CD4-positive, alpha-beta T cell treated with Interleukin-10 for 1 hour (primary cell): ENCODE measurements around the gene PTGFR.

Experiments
- DNase-seq: peaks from one replicate; pipeline ENCODE4 v3.0.0-alpha.2; 2020

Gene PTGFR, protein sequence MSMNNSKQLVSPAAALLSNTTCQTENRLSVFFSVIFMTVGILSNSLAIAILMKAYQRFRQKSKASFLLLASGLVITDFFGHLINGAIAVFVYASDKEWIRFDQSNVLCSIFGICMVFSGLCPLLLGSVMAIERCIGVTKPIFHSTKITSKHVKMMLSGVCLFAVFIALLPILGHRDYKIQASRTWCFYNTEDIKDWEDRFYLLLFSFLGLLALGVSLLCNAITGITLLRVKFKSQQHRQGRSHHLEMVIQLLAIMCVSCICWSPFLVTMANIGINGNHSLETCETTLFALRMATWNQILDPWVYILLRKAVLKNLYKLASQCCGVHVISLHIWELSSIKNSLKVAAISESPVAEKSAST

DNA sequence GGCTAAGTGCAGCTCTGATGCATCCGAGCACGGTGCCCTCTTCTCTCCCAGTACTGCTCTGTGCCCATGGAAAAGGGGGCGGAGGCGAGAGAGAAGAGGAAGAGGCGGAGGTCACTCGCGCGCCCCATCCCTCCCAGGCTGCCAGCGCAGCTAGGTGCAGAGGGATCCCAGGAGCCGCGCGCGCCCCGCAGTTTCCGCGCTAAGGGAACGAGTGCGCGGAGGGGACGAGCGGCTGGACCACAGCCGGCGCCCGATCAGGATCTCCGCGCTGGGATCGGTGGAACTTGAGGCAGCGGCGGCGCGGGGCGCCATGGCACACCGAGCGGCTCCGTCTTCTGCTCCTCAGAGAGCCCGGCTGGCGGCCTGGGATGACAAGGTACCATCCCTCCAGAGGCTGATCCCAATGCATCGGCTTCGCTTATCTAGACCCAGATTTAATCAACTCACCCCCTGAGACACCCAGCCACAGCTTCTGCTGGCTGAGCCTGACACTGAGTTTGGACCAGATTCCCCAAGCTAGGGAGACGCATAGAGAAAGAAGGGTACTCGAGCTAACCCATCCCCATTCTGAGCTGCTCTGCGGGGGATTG is at the start of gene PTGFR:
Gene PTGFR, plus strand, starts transcription at position 114 of the 590 bp plus-strand sequence. CDS start 1,770 bp downstream, outside the sequence.
- no peak for DNase-seq

DNA sequence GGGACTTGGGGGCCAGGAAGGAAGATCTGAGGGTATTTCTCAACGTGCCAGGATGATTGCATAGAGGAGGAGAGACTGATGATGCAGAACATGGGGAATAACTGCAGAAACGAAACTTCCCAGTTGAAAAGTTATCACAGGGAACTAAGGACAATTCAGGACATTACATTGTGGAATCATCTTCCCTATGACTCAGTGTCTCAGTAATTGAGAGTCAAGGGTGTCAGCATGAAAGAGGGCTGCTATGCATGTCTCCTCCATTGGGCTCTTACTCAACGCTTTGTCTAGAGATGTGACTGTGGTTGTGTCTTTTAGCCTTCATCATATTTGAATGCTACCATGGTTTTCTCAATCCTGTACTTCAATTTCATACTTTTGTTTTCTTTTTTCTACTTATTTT is 48.9 kb upstream of the PTGFR start:
- DNase-seq = no peak

DNA sequence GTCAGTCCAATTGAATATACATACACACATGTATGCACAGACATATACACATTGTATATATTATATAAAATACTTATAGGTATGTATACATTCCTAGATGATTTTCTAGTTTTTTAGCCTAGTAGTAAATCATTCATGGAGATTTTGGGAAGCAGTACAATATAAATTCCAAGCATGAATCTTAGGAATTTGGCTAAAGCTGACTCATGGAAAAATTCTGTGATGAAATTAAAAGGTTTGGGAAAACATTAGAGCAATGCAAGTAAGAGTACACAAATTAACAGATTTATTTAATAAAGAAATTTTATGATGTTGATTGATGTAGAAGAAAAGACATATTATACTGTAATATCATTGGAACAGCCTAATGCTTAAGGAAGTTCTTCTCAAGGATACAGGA is 43.7 kb upstream of the PTGFR start:
- DNase-seq = no peak

DNA sequence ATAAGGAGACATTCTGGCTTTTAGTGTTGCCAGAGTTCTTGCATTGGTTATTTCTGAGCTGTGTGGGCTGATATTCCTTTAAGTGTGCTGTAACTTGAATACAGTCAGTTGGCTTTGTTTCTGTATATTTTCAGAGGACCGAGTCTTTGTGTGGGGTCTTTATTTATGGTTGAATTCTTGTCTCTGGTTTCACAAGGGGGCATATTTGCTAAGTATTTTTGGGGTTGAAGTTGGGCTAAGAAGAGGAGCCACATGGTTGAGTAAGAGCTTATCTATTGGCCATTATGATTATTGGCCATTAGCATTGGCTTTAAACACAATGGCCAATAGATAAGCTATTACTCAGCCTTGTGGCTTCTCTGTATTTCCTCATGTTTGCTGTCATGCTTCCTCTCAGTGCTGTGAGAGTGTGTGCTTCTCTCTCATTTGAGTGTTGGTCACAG is 26.3 kb upstream of the PTGFR start:
- no peak for DNase-seq

DNA sequence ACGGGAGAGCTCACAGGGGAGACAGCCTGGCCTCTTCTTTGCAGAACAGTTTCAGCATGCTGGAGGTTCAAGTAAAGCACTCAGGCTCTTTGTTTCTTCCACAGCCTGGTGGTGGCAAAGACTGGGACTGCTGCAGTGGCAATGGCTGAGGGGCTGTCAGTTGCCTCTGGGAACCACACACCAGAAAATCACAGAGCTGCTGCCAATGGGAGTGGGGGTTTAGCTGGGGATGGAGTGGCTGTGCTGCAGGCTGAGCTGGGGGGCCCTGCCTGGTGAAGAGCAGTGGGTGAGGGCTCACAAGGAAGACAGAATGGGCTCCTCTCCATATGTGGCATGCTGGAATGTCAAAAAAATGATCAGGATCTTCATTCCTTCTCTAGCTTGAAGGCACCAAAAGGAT is 25.6 kb upstream of the PTGFR start:
- DNase-seq = no peak

DNA sequence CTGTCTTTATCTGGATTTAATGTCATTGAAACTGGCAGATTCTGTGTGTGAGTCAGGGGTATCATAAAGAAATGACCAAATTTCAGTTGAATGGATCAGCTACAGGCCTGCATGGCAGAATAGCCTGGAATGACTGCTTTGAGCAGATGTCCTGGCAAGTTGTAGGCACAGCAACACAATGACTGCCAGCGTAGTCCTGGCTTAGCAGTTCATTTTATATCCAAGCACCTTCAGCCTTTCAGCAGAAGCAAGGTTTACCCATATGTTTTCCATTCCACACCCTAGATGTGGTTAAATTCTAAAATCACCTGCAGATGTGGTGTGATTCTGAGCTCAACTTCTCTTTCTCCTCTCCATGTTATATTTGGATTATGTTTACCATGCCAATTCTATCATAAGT is 22.3 kb upstream of the PTGFR start:
- no peak for DNase-seq

DNA sequence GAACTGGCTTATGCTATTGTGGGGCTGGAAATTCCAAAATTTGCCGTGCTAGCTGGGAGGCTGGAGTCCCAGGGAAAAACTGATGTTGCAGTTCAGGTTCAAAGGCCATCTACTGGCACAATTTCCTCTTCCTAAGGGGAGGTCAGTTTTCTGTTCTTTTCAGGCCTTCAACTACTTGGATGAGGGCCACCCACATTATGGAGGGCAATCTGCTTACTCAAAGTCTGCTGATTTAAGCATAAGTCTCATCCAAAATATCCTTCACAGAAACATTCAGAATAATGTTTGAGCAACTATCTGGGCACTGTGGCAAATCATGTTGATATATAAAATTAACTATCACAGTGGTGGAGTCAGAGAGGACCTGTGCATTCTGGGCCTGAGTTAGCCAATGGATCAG is 21.2 kb upstream of the PTGFR start:
- no peak for DNase-seq

DNA sequence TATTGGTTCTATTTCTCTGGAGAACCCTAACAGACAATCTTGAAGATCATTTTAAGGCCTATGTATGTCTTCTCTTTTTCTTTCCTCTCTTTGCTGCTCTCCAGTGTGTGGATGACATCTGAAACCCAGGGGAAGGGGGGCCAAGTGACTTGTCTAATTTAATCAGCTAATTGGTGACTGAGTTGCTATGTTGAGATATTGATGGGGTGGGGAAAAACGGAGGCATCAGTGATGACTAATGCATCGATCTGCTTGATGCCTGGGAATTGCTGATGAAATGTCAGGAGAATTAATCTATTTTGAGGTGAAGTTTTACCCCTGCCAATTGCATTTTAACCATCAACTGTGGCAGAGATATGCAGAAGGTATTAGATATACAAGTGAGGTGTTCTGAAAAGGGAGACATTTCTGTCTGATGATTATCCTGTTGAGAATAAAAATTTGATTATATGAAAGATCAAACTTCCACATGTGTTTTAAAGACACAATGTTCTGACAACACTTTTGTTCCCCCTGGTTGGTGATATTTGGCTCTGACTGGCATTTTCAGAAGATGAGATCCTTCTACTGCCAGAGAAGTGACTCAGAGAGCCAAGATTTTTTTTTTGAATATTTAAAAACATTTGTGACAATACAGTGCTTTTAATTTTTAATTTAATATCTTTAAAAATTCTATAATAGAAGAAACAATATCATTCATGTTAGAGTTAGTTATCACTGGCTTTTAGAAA is 18.7 kb upstream of the PTGFR start:
- no peak for DNase-seq

DNA sequence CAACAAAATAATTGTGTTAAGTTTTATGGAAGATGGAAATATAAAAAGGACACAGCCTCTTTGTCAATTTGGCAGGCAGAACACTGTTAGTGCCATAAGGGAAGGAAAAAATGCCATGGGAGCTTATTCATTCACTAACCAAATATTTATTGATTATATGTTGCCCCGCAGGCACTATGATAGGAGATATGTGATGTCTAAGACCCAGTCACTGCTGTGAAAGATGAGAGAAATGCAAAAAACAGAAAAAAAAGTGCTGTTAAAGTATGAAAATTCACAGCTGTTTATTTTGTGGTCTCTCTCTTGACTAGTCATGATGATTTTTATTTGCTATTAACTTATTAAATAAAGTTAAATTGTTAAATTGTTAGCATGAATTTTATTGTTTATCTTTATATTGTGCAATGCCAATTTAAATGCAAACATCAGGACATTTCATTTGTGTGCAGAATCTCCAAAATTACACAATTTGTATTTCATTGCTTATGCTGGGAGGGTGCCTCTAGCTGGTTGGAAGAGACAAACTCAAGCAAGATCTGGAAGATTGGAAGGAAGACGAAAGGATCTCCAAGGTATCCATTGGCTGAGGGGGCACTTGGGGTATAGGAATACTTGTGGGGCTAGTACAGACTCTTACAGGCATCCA is 17.8 kb upstream of the PTGFR start:
- DNase-seq = no peak

DNA sequence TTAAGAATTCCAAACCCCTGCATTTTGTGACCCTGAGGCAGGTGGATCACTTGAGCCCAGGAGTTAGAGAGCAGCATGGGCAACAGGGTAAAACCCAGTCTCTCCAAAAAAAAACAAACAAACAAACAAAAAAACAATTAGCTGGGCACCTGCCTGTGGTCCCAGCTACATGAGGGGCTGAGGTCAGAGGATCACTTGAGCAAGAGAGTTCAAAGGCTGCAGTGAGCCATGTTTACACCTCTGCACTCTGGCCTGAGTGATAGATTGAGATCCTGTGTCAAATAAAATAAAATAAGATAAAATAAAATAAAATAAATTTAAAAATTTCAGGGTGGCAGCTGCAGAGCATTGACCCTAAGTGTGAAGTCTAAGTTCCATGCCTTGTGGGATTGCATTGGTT is 16.7 kb upstream of the PTGFR start:
- DNase-seq = no peak

DNA sequence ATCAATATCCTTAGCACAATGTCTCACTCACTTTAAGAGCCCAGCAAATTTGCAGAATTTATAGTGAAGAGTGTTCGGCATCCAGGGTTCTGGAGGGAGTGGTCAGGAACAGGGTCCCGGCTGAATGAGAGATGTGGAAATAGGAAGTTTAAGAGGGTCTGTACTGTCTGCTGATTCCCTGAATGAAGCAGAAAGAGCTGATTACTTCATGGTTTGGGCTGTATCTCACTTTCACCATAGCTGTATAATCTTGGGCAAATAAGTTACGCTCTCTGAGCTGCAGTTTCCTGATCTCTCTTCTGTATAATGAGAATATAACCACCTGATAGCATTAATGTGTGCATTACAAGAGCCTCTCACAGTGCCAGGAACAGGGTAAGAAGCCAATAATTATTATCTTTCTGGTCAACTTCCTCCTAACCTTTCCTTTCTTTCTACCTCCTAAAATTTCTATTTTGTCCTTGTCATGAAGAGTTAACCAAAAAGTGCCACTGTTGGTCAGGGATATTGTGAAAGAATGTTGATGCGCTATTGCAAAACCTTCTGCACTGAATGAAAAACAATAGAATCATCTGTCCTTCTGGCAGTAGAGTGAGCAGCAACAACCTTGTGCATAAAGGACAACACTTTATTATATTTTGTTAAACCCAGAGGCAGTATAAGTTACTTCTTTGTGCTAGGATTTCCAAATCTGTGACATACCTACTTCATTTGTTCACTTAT is 14.7 kb upstream of the PTGFR start:
- DNase-seq = no peak

DNA sequence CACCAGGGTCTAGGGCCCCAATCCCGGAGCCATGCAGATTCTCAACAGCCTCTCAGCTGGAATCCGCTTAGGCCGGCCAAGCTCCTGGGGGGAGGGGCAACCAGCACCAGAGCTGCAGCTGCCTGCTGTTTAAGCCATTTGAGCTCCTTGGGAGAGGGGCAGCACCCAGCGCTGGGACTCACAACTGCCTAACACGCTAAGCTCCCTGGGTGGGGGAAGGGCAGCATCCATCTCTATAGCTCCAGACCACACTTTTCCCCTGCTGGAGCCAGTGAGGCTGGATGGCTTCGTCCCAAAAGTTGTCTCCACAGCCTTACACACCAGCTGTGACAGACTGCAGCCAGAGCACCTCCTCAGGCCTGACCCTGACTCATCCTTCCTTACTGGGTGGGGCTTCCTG is 6.9 kb upstream of the PTGFR start:
- no peak for DNase-seq

DNA sequence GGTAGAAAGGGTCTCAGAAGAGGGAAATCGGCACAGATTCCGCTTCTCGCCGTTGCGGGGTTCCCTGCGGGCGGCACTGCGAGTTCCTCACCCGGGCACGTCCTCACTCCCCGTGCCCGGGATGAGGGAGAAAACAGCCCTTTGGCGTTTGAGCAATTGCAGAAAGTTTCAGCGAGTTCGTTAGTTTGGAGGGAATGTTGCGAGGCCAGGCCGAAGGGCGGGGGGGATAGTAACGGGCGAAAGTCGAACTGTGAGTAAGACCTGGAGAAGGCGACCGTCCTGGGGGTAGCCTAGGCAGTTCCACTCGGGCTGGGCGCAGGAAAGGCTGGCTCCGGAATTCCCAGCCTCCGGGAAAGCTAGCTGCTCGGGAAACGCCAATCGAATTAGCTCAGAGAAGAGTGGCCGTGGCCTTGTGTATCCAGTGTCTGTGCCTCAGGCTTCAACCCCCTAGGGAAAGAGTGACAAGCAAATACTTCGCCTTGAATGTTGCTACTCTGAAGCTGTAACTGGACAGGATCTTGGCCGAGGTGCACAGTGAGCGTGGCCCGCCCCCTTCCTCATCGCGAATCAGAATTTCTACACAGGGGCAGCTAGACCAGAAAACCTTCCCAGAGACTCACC is 787 bp downstream of the PTGFR start:
- DNase-seq = no peak

DNA sequence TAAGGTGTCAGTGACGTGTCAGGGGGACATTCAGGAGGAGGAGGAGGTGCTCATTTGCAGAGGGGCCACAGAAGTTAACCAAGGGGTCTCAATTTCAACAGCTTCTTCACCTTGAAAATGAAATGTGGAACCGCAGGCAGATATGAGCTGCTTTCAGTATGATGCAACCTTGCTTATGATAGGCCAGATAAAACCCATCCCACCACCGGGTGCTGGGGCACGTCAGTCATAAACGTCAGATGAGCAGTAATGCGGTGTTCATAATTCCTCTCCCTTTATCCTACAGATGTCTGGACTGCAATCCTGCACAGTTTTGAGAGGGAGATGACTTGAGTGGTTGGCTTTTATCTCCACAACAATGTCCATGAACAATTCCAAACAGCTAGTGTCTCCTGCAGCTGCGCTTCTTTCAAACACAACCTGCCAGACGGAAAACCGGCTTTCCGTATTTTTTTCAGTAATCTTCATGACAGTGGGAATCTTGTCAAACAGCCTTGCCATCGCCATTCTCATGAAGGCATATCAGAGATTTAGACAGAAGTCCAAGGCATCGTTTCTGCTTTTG is 1.7 kb downstream of the PTGFR start:
- DNase-seq = no peak

DNA sequence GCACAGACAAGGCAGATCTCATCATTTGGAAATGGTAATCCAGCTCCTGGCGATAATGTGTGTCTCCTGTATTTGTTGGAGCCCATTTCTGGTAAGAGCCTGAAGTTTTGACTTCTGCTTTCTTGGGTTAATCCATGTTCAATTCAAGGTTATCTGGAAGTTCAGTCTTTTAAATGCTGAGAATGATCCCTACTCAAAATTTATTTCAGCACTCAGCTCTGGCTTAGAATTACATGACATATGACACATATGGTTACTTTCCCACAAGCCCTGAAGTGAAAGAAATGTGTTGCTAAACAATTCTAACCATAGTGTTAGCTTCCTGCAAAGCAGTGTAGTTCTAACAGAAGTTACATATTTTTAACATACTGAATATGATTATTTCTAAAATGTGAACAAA is 2.7 kb downstream of the PTGFR start:
- no peak for DNase-seq

DNA sequence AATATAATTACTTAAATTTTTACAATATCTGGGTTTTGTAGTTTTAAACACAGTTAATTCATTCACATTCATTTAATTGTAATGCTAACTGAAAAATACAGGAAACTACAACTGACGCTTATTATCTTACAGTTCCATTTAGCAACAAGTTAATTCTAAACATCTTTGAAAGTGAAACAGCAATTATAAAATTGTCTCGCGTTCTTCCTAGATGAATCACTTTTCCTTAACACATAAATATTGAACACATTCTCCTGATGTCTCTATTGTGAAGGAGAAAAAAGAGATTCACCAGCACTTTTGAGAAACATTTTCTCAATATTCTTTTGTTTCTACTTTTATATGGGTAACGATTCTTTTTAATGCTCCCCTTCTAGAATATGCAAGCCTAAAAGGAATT is 6.4 kb downstream of the PTGFR start:
- no peak for DNase-seq

DNA sequence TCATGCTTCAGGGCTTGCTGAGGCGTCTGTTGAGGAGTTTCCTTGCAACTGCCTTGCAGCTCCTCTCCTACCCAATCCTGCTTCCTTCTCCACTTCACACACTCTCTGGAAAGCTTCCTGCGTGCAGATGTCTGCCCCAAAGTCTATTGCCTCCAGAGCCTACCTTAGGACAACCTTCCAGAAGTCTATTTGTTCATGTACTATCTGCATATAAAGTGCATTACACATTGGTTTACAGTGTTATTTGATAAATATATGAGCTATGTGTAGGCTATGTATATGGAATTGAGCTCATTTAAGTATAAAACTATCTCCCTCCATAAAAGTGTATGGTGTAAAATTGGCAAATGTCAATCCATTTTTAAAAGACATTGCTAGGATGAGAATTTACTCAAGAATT is 9.8 kb downstream of the PTGFR start:
- DNase-seq = no peak

DNA sequence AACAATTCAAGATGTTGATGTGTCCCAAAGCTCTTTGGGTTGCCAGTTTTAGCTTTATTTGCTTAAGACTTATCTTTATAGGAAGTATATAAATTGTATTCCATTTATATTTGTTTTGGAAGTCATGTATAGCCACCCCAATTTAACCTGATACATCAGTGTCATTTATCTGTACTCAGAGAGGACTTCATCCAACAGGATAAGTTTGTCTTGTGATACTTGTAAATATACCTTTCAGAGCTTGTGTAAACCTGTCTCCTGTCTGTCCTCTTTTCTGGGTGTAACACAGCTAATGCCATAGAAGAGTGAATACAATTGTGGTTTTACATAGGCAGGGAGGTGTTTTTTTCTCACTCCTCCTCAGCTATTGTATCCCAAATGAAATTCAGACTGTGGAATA is 10.4 kb downstream of the PTGFR start:
- no peak for DNase-seq

DNA sequence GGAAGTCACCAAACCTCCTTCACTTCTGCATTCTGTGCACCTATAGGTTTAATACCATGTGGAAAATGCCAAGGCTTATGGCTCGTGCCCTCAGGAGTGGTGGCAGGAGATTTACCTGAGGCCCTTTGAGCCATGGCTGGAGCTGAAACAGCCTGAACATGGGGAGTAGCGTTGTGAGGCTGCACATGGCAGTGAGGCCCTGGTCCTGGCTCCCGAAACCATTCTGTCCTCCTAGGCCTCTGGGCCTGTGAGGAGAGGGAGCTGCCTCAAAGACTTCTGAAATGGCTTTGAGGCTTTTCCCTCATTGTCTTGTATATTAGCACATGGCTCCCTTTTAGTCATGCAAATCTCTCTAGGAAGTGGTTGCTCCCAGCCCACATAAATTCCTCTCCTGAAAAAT is 20.6 kb downstream of the PTGFR start:
- DNase-seq = no peak

DNA sequence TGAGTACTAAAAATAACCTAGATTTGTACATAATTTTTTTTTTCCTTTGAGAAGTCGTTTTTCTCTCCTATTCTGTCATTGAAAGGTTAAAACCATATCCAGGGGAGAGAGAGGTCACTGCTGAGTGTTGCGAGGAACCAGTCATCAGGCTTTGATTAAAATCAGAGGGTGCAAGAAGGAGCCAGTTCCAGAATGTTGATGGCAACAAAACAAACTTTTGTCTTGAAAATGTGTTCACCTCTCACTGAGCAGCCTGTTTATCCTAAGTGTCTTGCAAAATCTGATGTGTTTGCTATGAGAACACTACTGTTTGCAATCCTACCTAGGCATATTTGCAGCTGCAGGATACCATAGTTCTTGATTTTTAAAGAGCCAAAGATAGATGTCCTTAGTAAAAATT is 25.9 kb downstream of the PTGFR start:
- DNase-seq = no peak

DNA sequence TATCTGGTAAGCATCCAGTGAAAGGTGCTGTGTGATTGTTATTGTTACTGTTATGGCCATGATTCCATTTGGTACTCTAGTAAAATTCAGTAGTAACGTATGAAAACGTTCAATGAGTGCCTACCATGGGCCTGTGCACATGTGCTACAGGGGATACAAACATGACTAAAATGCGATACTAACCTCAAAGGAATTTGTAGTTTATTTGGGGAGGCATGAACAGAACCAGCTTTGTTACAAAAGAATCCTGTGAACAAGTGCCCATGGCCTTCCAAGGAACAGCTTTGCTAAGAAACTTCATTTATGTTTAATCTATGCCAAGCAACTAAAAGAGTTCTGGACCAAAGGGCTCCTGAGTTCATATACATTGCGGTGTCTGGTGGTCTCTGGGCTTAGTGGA is 28.7 kb downstream of the PTGFR start:
- no peak for DNase-seq

DNA sequence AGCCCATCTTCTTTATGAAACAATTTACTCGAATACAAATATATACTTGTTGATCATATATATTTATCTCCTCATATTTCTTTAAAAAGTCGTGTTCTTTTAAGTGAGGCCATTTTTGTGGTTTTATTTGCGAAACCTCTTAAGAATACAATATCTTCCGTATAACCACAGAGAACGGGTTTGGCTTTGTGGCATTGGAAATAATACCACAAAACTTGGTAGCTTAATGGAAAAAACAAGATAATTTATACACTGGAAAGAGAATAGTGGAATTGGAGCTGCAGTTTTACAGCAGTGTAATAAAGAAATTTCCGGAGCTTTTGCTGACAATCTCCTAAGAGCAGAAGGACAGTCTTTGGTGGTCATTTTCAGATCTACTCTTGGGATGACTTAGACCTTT is 29.4 kb downstream of the PTGFR start:
- DNase-seq = no peak
